AG08396 (cell line): Measurements from ENCODE around the gene WSCD1.

Experiments used
- DNase-seq: peaks from one replicate; pipeline ENCODE4 v3.0.0; 2012; ENCODE audit warnings: low spot score, mixed read lengths

Gene WSCD1

DNA sequence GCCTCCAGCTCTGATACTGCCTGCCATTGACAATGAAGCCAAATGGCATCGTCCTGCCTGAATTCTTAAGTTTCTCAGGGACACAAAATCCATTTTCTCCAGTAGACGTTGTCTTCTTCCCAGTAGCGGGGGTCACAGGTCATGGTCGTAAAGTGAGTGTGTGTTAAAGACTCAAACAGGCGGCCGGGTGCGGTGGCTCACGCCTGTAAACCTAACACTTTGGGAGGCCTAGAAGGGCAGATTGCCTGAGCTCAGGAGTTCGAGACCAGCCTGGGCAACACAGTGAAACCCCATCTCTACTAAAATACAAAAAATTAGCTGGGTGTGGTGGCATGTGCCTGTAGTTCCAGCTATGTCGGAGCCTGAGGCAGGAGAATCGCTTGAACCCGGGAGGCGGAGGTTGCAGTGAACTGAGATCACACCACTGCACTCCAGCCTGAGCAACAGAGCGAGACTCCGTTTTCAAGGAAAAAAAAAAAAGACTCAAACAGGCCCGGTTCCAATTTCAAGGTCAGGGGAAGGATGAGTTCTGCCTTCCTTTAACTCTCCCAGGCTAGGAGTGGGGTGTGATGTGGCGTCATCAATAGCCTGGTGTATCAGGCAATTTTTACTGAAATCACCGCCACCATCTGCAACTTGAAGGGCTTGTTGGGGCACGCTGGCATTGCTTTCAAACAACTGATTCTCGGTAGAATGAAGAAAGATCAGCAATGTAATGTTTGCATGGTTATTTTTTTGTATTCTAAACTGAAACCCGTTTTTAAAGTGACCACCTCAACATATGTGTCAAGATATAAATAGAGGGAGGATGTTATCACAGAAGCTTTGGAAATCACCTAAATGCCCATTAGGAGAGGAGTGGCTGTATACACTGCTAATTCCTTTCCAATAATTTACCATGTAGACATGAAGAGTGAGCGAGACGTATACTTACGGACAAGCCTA lies 91.0 kb downstream of the WSCD1 start:
- no peak for DNase-seq

DNA sequence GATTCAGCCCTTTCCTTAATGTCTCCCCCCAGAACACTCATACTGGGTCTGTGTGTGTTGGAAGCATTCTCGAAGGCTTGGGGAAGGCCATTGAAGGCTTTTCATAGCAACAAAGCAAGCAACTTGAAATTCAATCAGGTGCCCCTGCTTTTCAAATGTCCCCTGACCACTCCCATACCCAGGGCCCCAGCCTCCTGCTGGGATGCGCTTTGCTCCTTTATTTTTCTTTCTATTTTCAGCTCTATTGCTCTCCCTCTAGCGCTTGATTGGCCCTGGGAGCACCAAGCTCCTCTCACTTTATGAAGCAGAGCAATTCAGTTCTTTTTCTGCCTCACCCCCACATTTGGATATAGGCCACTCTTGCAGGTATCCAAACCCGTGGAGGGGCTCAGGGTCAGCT lies 92.0 kb downstream of the WSCD1 start:
- DNase-seq, result no peak

GRCh38 chr17:6162892-6163291 lies 92.7 kb downstream of the WSCD1 start:
- DNase-seq, result no peak

DNA sequence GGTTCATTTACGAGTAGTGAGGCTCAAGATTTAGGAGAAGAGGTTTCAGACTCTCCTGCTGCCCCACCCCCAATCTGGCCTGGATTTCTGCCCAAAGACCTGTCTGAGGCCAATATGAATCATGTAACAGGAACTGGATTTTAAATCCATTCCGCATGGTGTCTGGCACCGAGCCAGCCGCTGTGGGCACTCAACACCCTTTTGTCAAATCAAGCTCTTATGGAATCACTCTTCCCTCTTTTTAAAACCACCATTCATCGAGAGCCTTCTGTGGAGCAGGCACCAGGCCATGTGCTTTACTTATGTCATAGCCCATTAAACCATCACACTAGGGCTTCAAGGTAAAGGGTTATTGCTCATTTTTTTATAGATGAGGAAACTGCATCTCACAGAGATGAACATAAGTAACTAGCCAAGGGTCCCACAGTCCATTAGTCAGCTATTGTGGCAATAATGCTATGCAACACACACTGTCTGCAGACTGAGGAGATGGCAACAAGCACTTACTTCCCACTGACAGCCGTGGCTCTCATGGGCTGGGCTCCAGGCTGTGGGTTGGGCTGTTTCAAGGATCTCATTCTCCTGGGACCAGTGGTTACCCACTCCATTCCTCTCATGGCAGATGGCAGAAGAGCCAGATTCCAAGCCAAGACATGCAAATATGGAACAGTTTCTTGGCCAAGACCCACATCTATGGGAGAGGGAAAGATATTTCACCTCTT lies 93.6 kb downstream of the WSCD1 start:
- no peak for DNase-seq

DNA sequence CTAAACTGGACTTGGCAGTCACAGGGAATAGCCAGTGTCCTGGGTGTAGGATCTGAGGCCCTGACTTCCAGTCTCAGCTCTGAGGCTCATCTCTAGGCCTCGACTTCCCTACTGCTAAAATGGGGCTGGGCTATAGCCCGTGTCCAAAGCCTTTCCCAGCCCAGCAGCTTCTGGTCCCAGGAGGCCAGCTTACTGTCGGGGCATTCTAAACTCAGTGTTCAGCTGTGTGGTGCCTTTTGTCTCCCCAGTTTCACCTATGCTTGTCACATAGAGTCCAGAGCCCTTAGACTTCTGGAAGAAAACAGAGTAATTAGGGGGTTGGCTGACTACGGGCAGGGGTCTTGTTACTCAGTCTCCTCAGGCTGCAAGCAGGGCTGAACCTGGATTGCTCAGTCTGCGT lies 94.8 kb downstream of the WSCD1 start:
- DNase-seq, result no peak

DNA sequence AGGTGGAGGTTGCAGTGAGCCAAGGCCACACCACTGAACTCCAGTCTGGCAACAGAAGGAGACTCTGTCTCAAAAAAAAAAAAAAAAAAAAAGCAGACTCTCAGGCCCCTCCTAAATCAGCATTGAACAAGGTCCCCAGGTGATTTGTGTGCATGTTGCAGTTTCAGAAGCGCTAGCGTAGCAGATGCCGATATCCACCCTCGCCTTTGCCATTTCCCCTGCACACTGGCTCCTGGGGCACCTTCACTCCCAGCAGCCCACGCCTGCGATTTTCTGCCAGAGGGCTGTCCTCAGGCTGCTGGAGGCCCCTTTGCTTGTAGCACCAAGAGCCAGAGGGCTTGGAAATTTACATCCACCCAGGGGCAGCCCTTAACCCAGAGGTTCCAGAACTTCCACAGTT lies 95.6 kb downstream of the WSCD1 start:
- DNase-seq, result no peak

- DNase-seq, result no peak
These were observed 96.5 kb downstream of the WSCD1 start for GRCh38 chr17:6166492-6167179.

DNA sequence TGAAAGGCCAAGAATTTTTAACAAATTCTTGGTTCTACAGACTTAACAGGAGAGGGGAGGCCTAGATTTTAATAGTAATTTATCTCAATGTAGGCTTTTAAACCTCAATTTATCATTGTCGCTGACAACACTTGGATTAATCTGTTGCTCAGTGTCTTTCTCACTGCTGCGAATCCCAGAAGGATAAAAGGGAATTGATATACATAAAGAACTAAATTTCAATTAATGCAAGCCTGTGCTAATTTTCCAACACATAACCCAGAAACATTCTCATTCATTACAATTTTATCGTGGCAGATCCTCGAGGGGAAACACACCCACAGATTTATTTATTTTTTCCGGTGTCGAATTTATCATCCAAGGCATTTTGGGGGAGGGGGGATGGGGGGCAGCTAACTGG lies 98.1 kb downstream of the WSCD1 start:
- DNase-seq, result no peak

GRCh38 chr17:6170349-6170748 lies 100.2 kb downstream of the WSCD1 start:
- no peak for DNase-seq

GRCh38 chr17:6172642-6173330 lies 102.6 kb downstream of the WSCD1 start:
- no peak for DNase-seq

DNA sequence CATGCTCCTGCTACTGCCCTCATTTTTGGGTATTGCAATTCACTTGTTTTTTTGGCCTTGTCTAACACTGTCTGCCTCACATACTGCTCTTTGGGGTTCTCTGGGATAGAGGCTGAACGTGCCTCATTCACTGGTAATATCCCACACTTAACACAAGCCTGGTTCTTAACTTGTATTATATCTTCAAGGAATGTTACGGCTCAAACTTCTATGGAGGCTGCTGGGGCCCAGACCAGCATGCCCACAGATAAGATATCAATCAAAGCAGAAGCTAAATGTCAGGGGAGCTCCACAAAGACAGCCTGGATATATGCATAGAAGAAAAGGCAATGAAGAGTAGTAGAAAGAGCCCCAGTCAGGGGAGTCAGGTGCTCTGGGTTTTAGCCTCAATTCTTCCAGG lies 103.5 kb downstream of the WSCD1 start:
- no peak for DNase-seq
